HG02759 (cell line): Measurements from ENCODE around the gene ATP13A4.
"Not testable (repeated sequence)": the region's sequence is repeated elsewhere in the genome, so short reads cannot be mapped to it uniquely, and the experiment has no call there.

ENCODE experiments used
- ATAC-seq: cut with Tn5 transposase; IDR thresholded peaks from one replicate; pipeline ENCODE4 v1.9.1; 2021; ENCODE audit warnings: mild to moderate bottlenecking, moderate library complexity; ENCODE audit not compliant: unreplicated experiment

Gene ATP13A4

DNA sequence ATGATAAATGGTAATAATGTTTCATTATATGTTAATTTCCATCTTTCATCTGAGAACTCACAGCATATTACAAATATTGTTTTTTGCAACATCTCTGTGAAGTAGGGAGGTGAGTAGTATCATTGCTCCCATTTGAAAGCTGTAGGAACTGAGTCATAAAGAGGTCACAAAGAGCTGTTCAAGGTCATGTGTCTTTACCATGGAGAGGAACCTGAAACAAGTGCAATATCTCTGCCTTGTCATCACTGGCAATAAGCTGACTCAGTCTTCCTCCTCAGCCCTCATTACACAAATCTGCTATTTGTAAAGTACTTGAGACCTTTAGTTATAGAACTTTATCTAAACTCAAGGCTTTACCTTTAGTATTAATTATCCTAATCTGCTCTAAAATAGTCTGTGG lies 4.4 kb upstream of the ATP13A4 start:
- ATAC-seq: no peak

DNA sequence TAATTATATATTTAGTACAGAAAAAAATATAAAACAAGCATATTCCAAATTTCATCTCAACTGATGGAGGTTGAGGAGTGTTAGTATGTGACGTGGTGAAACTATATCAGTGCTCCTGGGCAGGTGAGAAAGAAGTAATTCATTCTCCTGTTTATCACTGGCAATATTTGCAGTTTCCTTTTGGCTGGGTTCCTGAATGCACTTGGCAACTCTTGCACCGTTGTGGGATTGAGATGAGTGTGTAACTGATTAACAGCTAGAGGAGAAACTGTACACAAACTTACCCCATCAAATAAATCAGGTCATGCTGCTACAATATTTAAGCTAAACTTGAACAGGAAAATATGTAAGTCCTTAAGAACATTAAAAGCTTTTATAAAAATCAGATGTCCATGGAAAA lies 2.1 kb upstream of the ATP13A4 start:
- ATAC-seq: no peak

DNA sequence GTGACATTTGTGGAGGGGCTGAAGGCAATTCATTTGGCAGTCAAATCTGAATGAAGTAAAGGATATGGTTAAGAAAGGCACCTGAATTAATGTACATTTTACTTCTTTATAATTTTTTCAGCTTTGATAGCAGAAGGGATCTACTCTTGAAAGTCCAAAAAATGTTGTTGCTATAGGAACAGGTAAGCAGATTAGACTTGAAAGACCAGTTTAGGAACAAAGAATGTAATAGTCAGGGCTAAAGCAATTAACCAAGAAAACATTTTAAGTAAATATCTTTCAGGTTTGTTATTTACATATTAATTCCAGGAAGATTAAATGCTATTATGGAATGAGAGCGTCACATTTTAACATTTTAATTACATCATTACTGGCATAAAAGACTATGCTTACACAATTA lies 1.1 kb downstream of the ATP13A4 start:
- no peak for ATAC-seq

DNA sequence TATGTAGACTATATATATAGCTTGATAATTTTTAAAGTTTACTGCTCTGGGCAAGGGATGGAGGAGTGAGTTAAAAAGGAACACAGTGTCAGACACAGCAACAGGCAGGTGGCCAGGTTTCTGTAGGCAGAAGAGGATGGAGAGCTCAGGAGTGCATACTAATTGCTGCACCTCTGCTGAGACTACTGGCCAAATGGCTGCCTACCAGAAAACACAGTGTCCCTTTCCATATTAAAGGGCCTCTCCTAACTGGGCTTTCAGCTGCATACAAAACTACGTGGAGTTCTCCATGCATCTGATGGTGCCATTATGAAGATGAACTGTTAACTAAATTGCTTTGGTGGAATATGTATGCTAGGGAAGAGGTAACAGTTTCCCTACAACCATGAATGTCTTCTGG lies 1.8 kb downstream of the ATP13A4 start:
- no peak for ATAC-seq

DNA sequence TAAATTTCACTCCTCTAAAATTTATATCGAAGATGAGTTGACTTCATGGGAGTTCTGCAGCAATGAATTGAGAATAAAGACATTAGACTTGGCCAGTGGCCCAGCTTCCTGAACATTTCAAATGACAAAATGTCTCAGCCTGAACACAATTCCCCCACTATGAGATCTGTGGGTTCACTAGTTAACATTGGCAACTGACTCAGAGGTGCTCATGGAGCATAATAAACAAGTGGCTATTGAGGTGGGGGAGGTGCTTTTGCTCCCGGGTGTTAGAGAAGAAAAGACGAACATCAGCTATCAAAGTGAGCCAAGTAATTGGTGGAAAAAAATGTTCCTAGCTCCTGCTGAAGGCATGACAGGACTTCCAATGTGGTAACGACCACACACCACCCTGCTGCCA lies 6.3 kb downstream of the ATP13A4 start:
- no peak for ATAC-seq

DNA sequence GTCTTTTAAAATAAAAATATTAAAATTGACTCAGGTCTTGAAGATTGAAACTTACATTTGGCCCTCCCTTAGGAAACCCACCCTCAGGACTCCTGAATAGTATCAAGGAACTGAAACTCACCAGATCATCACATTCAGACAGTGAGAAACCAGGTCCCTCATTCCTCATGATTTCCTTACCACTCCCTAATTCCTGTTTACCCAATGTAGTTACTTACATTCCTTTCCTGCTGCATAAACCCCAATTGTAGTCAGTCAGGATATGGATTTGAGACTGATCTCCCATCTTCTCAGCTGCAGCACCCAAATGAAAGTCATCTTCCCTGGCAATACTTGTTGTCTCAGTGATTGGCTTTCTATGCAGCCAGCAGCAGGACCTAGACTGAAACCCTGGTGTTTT lies 8.6 kb downstream of the ATP13A4 start:
- ATAC-seq: no peak

DNA sequence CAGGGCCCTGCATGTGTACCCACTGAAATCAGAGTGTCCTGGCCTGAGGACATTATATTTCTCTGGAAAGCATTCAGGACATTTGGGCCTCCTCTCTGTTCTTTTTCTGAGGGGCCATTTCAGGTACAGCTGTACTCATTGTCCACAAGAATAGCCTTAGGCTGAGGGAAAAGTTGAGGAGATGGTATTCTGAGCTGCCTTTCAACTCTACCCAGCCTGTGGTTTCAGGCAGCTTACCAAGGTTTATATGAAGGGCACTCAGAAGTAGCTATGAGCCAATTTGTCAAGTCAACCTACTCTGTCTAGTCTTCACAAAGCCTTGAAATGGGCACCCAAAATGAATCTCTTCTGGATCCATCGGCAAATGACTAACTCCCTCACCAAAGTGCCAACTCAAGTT lies 9.4 kb downstream of the ATP13A4 start:
- ATAC-seq: no peak

DNA sequence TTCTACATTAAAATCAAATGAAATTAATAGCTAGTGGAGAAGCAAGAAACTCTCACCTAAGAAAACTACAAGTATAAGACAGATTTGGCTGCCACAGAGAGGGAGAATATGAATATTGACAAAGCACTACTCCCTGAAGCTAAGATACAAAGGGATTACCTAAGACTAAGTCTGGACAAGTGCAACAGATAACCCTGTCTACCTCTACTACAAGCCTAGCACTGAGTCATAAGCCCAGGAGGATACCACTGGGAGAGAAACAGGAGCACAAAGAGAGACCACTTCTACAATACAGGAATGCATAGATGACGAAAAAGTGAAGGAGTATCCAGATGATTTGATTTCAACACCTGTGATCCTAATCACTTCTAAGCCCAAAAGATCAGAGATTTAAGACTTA lies 10.4 kb downstream of the ATP13A4 start:
- ATAC-seq: no peak

DNA sequence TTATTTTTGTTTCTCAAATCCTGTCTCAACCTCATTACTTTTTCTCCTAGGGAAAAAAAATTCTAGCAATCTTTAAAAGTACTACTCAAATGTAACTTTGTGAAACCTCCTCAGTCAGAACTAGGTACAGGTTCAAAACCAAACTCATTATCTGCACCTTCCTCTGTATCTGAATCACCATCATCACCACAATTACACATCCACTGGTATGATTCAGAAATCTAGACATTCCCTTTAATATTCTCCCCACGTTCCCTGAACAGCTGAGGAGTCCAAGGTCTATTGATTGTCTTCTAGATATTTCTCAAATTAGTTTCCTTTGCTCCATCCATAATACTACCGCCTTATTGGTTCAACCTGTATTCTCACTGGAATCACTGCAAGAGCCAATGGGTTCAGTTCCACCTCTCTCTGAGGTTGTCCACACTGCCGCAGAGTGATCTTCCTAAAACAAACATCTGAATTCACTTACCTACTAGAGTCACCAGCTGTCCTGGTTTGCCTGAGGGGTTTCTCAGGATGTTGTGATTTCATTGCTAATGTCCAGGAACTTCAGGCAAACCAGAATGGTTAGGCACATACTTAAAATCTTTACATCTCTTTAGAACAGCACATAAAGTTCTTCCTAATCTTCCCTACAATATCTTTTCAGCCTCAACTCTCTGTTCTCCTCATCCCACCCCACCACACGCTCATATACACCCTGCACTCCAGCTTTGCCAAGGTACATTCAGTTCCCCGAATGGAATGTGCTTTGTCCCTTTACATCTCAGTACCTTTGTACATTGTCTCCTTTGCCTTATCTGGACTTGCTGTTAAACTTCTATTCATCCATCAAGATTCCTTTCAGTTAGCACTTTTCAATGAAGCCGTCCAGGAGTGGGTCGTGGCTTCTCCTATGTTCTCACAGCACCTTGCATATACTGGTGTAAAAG lies 24.2 kb downstream of the ATP13A4 start:
- ATAC-seq: no peak

DNA sequence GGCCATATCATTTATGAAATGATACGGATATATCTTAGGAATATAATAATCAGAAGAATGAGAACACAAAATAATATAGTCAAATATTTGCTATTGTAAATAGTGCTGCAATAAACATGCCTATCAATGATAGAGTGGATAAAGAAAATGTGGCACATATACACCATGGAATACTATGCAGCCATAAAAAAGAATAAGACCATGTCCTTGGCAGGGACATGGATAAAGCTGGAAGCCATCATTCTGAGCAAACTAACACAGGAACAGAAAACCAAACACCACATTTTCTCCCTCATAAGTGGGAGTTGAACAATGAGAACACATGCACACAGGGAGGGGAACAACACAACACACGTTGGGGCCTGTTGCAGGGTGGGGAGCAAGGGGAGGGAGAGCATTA lies 28.6 kb downstream of the ATP13A4 start:
- not testable (repeated sequence) for ATAC-seq

DNA sequence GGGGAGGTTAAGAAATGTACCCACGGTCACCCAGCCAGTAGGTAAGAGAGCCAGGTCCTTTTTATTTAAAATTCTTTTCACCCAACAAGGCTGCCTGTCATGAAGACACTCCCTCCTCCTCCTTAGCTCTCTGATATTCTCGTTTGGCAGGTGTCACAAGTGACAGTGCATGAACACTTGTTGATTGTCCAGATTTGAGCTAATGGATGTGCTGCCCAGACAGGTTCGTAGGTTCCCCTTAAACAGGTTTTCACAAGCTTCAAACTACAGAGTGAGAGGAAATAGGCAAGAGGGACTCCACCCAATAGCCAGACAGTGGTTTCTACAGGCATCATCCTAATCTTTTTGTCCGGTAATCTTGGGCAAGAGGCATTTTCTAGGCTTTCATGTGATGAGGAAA lies 32.2 kb downstream of the ATP13A4 start:
- ATAC-seq: no peak

DNA sequence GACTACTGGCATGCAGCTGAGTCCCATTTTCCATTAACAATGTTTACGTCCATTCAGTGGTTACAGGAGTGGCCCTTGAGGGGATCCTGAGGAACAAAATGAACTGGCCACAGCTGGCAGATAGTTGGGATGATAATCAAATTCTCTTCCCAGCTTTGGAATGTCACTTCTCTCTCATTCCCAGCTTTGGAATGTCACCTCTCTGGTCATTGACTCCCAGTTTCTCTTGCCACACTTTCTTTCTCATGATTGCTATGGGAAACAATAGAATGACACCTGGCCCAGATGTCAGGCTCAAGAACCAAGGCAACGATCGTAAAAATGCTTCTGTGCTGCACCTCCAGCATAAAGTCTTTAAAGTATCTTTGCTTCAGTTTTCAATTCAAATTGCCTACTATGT lies 34.0 kb downstream of the ATP13A4 start:
- no peak for ATAC-seq

DNA sequence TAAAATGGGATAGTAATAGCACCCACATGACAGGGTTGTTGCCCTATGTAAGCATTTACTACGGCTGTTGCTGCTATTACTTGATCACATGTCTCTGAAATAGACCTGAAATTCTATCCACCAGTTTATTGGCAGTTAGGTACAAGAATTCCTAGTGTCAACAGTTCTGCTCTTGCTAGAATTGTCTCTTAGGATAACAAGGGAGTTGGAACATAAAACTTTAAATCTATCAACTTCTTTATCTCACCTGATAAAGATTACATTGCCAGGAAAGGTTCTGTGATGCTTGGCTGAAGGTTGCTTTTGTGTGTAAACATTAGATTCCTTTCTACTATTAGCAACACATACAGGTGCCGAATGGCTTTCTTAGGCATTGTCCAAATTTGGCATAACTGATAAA lies 38.7 kb downstream of the ATP13A4 start:
- no peak for ATAC-seq

DNA sequence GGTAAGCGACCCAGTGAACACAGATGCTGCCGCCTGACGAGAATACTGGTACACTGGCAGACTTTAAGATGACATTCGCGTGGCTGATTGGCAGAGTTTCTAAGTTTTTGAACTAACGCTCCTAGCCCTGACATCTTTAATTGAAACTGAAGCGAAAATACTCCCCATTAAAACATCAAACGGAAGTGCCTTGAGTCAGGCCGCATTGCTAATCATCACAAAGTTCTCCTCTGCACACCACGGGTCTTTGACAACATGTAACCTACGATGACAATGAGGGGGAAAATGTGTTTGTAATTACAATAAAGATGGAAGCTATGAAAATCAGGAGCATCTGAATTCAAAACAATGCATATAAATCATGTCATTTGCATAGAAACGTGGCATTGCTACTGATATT lies 44.5 kb downstream of the ATP13A4 start:
- no peak for ATAC-seq

DNA sequence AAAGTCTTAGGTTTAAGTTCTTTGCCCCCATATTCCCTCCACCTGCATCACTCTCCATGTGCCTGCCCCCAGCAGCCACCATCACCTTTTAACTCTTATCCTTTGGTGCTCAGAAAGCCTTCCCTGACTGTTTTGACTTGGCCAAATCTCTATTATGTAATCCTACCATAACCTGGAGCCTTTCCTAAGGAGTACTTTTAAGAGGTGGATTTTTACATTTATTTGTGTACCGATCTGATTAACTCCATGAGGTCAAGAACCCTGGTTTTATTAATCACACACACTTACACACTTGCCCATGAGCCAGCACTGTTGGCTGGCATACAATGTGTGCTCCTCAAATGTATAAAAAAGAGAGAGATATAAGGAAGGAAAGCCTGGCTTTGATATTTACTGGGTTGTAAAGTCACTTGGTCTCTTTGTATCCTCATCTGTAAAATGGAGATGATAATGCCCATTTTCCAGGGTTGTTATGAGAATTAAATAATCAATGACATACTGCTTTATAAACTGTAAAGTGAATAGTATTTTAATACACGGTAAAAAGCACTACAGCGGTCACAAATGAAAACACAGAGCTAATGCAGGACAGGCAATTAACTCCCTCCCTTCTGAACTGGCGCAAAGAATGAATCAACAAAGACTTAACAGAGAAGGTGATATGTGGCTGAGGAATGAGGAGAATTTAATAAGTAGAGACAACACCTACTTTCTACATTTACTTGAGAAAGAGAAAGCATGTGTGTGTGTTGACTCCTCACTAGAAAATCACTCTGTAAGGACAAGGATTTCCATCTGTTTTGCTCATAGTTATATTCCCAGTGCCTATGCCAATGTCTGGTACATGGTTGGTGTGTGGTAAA lies 45.4 kb downstream of the ATP13A4 start:
- no peak for ATAC-seq

DNA sequence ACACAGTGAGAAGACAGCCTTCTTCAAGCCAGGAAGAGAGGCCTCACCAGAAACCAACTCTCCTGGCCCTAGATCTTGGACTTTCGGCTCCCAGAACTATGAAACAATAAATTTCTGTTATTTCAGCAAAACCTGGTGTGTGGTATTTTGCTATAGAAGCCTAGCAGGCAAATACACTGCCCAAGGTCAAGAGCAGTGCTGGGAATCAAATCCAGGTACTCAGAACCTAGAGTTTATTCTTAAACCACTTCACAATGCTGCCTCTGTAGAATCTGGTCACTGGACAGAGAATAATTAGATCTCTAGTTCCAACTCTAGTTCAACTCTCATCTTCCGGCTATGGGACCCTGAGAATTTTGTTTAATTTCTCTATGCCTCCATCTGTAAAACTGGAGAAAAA lies 46.6 kb downstream of the ATP13A4 start:
- ATAC-seq: no peak

DNA sequence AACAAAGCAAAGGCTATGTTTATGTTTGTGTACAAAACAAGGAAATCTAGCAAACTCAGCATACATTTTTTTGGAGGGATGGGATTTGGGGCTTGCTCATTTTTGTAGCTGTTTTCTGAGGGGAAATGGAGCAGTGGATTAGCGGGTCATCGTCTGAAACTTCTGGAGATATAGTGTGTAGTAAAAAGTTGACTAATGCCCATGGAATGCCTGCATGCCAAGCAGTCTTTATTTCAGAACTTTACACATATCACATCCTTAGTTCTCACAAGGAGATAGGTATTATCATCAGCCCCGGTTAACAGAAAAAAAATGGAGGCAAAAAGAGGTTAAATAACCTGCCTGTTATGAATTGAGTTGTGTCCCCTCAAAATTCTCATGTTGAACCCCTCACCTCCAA lies 47.1 kb downstream of the ATP13A4 start:
- no peak for ATAC-seq

DNA sequence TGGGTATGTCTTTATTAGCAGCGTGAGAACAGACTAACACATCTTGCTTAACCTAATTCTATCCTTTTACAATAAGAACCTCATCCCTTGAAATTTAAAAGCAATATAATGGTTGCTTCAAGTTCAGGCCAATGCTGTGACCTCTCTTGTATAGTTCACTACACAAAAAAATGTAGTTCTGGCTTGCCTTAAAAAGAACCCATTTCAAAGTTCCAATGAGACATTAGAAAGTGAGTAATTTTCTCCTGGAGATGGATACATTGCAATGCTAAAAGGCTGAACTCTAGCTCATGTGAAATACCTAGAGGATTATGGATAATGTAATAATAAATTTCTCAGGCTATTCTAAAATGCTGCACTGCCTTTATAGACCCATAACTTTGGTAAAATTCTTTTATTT lies 47.8 kb downstream of the ATP13A4 start:
- ATAC-seq: no peak

DNA sequence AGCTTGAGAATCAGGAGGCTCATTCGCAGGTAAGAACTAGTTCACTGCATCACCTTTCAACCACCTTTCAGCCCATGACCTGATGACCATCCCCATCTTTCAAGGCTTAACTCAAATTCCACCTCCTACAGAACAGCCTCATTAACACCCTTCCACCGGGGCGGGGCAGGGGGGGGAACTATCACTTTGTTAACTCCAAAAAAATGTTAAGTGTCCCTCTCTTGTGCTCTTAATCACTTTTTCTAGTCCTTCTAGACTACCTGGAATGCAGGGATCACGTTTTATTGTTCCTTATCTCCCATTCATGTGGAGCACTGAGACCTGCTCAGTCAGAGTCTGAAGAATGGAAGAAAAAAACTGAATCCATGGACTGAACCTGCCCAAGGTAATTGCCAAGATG lies 51.8 kb downstream of the ATP13A4 start:
- ATAC-seq: no peak

DNA sequence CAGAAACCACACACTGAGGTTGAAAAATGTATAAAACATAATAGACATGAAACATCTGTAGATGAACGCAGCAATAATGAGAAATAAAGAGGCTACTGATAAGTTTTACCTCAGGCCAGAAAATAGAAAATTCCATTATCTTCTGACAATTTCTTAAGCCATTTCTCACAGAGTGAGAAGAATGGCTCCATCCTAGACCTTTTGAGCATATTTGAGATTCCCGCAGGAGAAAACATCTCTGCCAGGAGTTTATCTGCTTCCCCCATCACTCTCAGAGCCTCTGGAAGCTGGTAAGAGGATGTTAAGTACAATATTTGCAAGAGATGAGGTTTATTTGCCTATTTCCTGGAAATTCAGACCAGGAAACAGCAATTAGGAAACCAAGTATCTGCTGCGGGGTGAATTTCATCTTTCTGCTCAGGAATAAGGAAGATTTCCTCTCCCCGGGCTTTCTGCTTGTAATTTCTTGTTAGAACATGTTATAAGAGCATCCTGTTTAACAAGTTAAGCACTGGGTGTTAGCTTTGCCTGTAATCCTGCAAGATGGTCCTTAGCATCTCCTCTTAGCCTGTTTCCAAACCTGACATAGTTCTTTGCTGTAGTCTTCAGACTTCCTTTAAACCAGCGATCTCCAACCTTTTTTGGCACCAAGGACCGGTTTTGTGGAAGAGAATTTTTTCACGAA lies 54.8 kb downstream of the ATP13A4 start:
- ATAC-seq: no peak

DNA sequence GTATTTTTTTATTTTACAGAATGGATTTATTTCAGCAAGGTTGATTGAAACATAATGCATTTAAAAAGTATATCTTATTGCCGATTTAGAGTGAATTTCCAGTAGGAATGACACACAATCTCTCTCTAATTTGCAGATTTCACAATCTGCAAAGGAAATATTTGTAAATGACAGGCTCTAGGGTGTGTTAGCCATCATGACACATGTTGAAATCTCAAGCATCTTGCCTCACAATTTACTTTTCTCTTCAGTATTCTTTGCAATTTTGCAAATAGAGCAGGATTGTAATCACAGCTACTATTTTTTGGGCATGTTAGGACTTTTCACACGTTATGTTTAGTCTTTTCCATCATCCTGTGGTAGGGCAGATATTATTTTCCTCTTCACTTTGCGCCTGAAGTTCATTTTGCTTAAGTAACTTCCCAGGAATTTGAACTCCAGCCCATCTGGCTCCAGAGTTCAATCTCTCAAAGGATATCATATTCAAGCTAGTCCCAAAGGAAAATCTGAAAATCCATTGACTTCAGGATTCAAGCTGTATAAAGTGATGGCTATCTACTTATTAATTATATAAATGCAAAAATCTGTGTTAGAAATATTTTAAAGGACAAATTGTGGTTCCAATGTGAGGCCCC lies 55.4 kb downstream of the ATP13A4 start:
- ATAC-seq: no peak
